ENCODE measurements around the gene LRP1.

LRP1 gene

DNA sequence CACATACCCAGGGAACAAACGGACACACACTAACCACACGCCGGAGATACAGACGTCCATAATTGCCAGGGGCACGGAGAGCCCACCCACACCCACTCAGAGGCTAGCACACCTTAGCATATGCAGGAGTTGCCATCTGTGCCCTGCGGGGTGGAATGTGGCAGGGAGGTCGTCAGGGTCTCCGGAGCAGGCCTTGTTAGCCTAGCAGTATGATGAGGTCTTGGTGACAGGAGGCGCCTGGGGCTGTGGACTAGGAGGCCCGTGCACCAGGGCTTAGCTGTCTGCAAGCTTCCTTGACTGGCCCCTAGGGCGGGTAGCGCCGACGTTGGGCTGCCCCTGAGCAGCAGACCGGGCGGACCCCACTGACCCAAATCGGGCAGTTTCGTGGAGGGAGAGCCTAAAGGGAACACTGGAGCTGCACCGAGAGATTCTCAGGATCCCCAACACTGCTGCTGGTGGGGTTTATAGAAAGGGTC lies 112.7 kb downstream of the LRP1 start:
- no peak for DNase-seq

DNA sequence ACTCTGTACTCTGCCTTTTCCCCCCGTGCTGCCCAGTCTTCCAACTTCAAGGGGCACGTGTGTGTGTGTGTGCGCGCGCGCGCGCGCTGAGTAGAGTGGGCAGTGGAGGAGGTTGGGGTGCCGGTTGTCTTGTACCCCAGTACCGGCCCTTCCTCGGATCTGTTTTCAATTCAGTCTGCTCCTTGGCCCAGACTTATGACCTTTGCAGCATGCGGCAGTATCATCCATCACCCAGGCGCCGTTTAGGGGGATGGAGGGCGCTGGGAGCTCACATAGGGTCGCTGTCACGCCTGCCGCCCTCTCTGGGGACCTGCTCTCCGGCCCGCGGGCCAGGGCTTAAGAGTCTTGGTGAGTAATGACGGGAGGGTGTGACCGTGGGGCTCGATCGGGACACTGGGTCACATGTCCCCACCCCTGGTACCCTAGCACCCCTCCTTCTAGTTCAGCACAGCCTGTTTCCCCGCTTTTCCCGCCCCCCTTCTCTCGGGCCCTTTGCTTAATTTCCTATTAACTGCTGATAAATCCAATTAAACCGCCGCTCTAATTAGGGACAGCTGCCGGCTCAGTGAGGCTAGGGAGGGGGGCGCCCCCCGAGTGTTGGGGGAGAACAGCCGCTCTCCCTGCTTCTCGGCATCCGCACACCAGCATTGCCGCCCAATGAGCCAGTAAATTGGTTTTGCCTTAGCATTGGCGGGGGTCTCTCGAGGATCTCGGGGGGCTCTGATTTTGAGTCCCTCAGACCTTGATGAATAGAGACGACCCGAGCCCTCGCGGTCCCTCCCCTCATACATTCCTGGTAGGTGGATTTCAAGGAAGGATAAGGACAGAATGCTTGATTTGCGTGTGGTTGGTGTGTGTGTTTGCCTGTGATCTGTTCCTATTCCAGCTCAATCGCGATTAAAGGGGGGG lies 113.4 kb downstream of the LRP1 start:
- DNase-seq, result no peak

- DNase-seq, result no peak
Measured at GRCh38 chr12:57242329-57242690, 114.0 kb downstream of the LRP1 start.

GRCh38 chr12:57242691-57243454 lies 114.6 kb downstream of the LRP1 start:
- peak; percentile 64 for DNase-seq

DNA sequence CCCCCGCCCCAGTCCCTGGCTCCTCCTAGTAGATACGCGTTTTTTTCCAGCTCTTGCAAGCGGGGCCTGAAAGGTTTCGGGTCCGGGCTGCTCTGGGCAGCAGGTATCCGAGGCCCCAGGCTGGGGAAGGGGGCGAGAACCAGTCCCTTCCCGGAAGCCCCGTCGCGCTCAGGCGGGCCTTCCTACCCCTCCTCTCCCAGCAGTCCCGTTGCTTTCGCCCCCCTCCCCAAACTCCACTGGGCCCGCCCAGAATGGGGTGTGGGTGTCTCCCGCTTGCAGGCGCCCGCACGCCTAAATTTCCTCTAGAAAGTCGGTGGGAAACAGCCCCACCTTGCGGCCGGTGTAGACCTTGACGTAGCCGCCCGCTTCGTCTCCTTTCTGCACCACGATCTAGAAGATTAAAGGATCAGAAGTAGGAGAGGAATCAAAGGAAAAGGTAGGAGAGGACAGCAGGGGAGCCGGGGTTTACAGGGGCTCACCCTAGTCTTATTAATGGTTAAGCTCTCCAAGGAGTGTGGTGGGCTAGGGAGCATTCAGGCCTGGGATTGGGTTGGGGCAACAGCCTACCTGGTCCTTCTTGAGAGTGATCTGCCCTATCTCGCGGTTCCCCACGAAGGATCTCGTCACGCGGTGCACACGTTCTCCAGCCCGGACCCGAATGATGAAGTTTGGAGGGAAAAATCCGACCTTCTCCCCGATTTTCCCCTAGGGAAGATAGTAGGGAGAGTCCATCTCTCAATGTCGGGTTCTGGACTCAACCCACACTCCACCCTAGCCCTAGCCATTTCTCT lies 115.4 kb downstream of the LRP1 start:
- peak; percentile 84 for DNase-seq

DNA sequence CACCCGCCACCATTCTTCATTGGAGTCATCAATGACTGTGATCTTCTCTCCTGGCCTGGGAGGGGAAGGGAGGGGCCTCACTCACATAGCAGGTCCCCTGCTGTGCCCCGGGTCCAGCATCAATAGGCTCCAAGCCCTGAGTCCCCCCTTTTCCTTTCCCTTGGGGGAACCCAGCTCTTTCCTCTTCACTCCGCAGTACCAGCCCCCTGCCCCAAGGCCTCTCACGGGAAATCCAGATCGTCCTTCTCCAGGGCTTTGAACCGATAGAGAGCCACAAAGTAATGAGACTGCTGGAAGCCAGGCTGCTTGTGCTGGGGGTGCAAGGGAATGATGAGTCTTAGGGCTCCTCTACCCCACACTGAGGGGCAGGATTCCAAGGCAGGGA lies 116.0 kb downstream of the LRP1 start:
- DNase-seq, result no peak

GRCh38 chr12:57247041-57247440 lies 118.8 kb downstream of the LRP1 start:
- no peak for DNase-seq

GRCh38 chr12:57248934-57249742 lies 120.9 kb downstream of the LRP1 start:
- DNase-seq, result peak; percentile 90

- DNase-seq, result no peak
Measured at GRCh38 chr12:57250541-57250940, 122.3 kb downstream of the LRP1 start.

- no peak for DNase-seq
Measured at GRCh38 chr12:57250956-57251355, 122.7 kb downstream of the LRP1 start, which contains the start of gene STAC3. TSS of gene STAC3 (minus strand) at chr12:57251187. CDS start at chr12:57249636, 1,551 bp downstream.

GRCh38 chr12:57254506-57255280 lies 126.4 kb downstream of the LRP1 start:
- DNase-seq, result no peak

DNA sequence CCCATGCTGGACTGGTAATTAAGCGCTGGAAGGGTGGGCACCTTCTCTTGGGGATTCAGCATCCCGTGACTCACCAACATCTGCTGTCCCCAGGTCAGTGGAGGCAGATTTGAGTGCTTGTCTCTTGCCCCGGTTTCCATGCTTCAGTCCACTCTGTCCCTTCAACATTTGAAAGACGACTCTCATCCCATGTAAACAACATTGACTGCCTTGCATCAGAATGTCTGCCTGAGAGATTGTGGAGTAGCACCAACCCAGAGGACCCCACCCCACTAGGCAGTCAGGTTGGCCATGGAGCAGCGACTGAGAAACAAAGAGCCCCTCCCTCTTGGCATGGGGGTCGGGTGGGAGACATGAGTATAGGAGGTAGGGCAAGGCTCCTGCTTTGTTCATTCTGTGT lies 127.6 kb downstream of the LRP1 start:
- DNase-seq, result no peak

GRCh38 chr12:57258977-57259970 lies 131.0 kb downstream of the LRP1 start:
- DNase-seq, result peak; percentile 41

DNA sequence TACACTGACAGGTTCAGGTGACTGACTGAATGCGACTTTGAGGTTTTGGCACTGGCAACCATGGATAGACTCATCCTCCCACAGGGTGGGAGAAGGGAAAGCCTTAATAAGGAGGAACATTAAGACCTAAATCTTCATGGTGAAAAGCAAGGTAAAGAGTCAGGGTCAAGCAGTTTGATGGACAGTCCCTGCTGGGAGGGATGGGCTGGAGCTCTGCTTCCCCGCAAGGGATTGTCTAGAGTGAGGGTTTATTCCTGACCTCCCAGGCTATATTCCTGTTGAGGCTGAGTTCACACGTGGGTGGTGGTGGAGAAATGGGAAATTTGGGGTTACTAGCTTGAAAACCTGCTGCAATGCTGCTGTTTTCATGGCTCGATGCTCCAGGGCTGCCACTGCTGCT lies 132.1 kb downstream of the LRP1 start:
- DNase-seq, result no peak

DNA sequence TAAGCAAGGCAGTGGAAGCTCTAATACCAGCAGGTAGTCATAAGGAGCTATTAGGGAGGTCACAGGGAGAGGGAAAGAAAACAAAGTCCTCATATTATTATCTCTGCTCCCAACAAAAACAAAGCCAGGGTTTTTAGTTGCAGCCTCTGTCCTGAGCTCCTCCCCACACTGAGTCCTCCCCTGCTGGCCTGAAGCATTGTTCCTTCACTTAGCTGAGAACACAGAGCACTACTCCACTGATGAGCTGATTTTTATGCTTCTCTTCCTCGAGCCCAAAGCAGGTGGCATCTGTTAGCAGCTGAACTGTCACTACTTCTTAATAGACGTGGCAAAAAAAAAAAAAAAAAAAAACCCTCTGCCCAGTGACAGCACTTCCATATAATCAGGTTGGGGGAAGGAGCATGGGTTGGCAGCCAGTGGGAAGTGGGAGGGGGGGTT lies 133.2 kb downstream of the LRP1 start:
- DNase-seq, result no peak

DNA sequence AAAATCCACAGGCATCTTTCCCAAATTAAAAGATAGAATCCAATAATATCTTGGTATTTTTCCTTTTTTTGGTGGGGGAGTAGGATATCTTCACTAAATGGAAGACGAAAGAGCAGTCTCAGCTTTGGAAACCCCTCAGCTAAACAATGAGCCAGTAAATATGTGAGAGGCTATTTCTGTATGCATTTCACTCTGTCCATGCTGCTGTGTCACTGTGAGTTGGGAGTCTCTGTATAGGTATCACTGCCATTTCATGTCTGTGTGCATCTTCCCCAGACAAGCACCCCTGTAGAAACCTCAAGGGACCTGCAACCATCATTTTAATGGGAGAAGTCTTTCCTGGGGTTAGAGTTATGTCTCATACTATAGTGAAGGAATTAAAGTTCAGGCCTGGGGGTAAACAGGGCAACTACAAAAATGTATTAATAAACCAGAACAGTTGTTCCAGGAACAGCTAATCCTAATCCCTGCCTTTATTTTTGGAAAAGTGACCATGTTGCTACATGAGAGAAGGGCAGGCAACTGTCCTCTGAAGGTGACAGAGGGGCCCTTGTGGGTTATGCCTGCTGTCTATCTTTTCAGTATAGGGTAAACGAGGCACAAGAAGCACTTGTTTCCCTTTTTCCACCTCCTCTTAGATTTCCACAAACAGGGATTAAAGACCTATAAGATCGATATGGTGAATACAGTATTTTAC lies 134.0 kb downstream of the LRP1 start:
- no peak for DNase-seq
